Lower leg skin (tissue), 3 donors: ENCODE measurements around the gene ASGR1.

Source experiments
- CTCF ChIP-seq, 3 donors: fragments of 450-650 bp; IDR thresholded peaks; one replicate each; pipeline ENCODE4 v1.5.1; 2016; ENCODE audit warnings: antibody characterized with exemption in 3 of 3, mild to moderate bottlenecking in 3 of 3, moderate library complexity in 2 of 3
- POLR2A ChIP-seq, 2 donors: fragments of 450-650 bp; IDR thresholded peaks; one replicate each; pipeline ENCODE4 v1.6.1; 2016 to 2017; ENCODE audit warnings: antibody characterized with exemption in 2 of 2, mild to moderate bottlenecking in 1 of 2, moderate library complexity in 1 of 2

GRCh38 chr17:7226721-7227710 is 47.8 kb upstream of the ASGR1 start:
- TF ChIP-seq CTCF (IDR thresholded peaks at IDR 0.05) (no peak), POLR2A (IDR thresholded peaks at IDR 0.05) (no peak)
